Left renal pelvis (tissue), 4 donors: ENCODE results near the gene MCMBP. TPM values are rescaled to one million over a fixed set of nuclear protein-coding genes. Genes with fewer than 3 reads are reported as not detected.
"Not testable (repeated sequence)": the region's sequence is repeated elsewhere in the genome, so short reads cannot be mapped to it uniquely, and the experiment has no call there.

ENCODE experiments used
- DNase-seq, 4 donors: peaks; one replicate each; pipeline ENCODE4 v3.0.0-alpha.2; 2013; ENCODE audit warnings: low read depth in 4 of 4, low spot score in 3 of 4
- polyA plus RNA-seq, 4 donors: library from polyadenylated mRNA; unstranded; fragments of 120-200 nt; gene quantifications; one replicate each; pipeline ENCODE4 v1.2.1, GENCODE V29; 2013; ENCODE audit not compliant: insufficient read length in 4 of 4

MCMBP gene
- polyA plus RNA-seq, 4 donors, result 54.1 to 72.5 (median 65.2) TPM

- DNase-seq, result no peak
These were observed 41.0 kb downstream of the MCMBP start for GRCh38 chr10:119831656-119832055.

GRCh38 chr10:119830851-119831250 is 41.8 kb downstream of the MCMBP start:
- no peak for DNase-seq

GRCh38 chr10:119829429-119829828 is 43.2 kb downstream of the MCMBP start:
- no peak for DNase-seq

GRCh38 chr10:119827430-119827829 is 45.2 kb downstream of the MCMBP start:
- DNase-seq, result no peak

- no peak for DNase-seq
These were observed 45.9 kb downstream of the MCMBP start for GRCh38 chr10:119826771-119827170.

- DNase-seq, result no peak
These were observed 48.3 kb downstream of the MCMBP start for GRCh38 chr10:119824299-119824698.

- no peak for DNase-seq
These were observed 51.5 kb downstream of the MCMBP start for GRCh38 chr10:119821182-119821581.

GRCh38 chr10:119818889-119819270 is 53.8 kb downstream of the MCMBP start:
- DNase-seq, result peak in 2 of 4 donors; percentile 12 to 23

GRCh38 chr10:119817991-119818888 is 54.4 kb downstream of the MCMBP start:
- peak; percentile 69 to 79 (median 72) for DNase-seq

GRCh38 chr10:119815671-119816070 is 57.0 kb downstream of the MCMBP start:
- DNase-seq, result no peak

GRCh38 chr10:119812684-119813083 is 60.0 kb downstream of the MCMBP start:
- no peak for DNase-seq

GRCh38 chr10:119811122-119811521 is 61.5 kb downstream of the MCMBP start:
- DNase-seq, result no peak

GRCh38 chr10:119807960-119808697 is 64.5 kb downstream of the MCMBP start:
- DNase-seq, result no peak

GRCh38 chr10:119806334-119807130 is 66.1 kb downstream of the MCMBP start:
- no peak for DNase-seq

GRCh38 chr10:119805702-119806230 is 66.9 kb downstream of the MCMBP start:
- no peak for DNase-seq

- DNase-seq, result no peak
These were observed 69.4 kb downstream of the MCMBP start for GRCh38 chr10:119803264-119803663.

GRCh38 chr10:119801998-119802538 is 70.6 kb downstream of the MCMBP start:
- DNase-seq, result no peak

- no peak for DNase-seq
These were observed 71.5 kb downstream of the MCMBP start for GRCh38 chr10:119801176-119801575.

- no peak for DNase-seq
These were observed 76.6 kb downstream of the MCMBP start for GRCh38 chr10:119796039-119796438.

GRCh38 chr10:119795101-119795500 is 77.5 kb downstream of the MCMBP start:
- not testable (repeated sequence) for DNase-seq
